HepG2 (cell line): ENCODE results near the gene PIK3R3. TPM values are rescaled to one million over a fixed set of nuclear protein-coding genes. Genes with fewer than 3 reads are reported as not detected.
A peak's percentile ranks its signal among the peaks of the same experiment; 100 is the strongest.

ENCODE experiments used
- FIP1L1 ChIP-seq: fragments of 200-400 bp; formaldehyde crosslinking; IDR thresholded peaks from 2 replicates; pipeline ENCODE4 v1.6.1; 2018; ENCODE audit warnings: low read depth, mild to moderate bottlenecking, low read length, moderate library complexity, borderline replicate concordance; ENCODE audit not compliant: insufficient read depth
- HMG20B ChIP-seq: conservative IDR thresholded peaks from 2 replicates; pipeline ENCODE4 v1.6.1; 2016; ENCODE audit warnings: missing genetic modification reagents, missing compliant biosample characterization
- KLF12 ChIP-seq: sonication (generic); formaldehyde crosslinking; IDR thresholded peaks from 2 replicates; pipeline ENCODE4 v1.4.0; 2020; ENCODE audit warnings: missing genetic modification reagents, borderline replicate concordance
- NAIF1 ChIP-seq: sonication (generic); formaldehyde crosslinking; IDR thresholded peaks from 2 replicates; pipeline ENCODE4 v1.5.0; 2020; ENCODE audit warnings: mild to moderate bottlenecking, missing genetic modification reagents, borderline replicate concordance
- PHF20 ChIP-seq: sonication (generic); formaldehyde crosslinking; IDR thresholded peaks from 2 replicates; pipeline ENCODE4 v1.5.0; 2020; ENCODE audit warnings: mild to moderate bottlenecking, missing genetic modification reagents
- RAD51 ChIP-seq: fragments of 450-650 bp; IDR thresholded peaks from 2 replicates; pipeline ENCODE4 v1.6.1; 2016; ENCODE audit warnings: borderline replicate concordance
- ZFP1 ChIP-seq: IDR thresholded peaks from 2 replicates; pipeline ENCODE4 v1.6.1; 2016
- ZNF441 ChIP-seq: sonication (generic); formaldehyde crosslinking; IDR thresholded peaks from 2 replicates; pipeline ENCODE4 v1.7.0; 2021; ENCODE audit warnings: missing genetic modification reagents, borderline replicate concordance
- ZNF746 ChIP-seq: sonication (generic); formaldehyde crosslinking; IDR thresholded peaks from 2 replicates; pipeline ENCODE4 v1.8.0; 2022; ENCODE audit warnings: mild to moderate bottlenecking, missing genetic modification reagents
- polyA plus RNA-seq, 8 experiments: library from polyadenylated mRNA; depleted of rRNA in 3 of 8; stranded (reverse) in 7 of 8; unstranded in 1 of 8; fragments of >200 nt; fragmentation: Illumina TruSeq in 4 of 8; extraction: Trizol in 4 of 8; gene quantifications; 2 replicates each; pipeline versions ENCODE4 v1.2.1 to v1.2.3, GENCODE V29; 2011 to 2016; ENCODE audit warnings: low read depth in 4 of 8, missing spikeins in 1 of 8, mixed read lengths in 1 of 8; ENCODE audit not compliant: insufficient read depth in 1 of 8
- total RNA-seq, 5 experiments: library from RNA; depleted of rRNA; stranded (reverse); fragments of >200 nt; fragmentation: Illumina TruSeq; extraction: Trizol; gene quantifications; 2 replicates each; pipeline ENCODE4 v1.2.3, GENCODE V29; 2016; ENCODE audit warnings: low read depth in 1 of 5
- TF ChIP-seq, protein P1 (sequence below): sonication (generic); formaldehyde crosslinking; IDR thresholded peaks from 2 replicates; pipeline ENCODE4 v1.4.0; 2020; ENCODE audit warnings: missing genetic modification reagents, borderline replicate concordance
- TF ChIP-seq, protein P2 (sequence below): IDR thresholded peaks from 2 replicates; pipeline ENCODE4 v1.6.1; 2016; ENCODE audit warnings: missing compliant biosample characterization, missing genetic modification reagents, borderline replicate concordance

PIK3R3 gene
- total and polyA plus RNA-seq, 2 of the 13 experiments (the other 11 are each of a cell fraction or from before 2014, with no cell fraction given), result 0.37 to 6.9 TPM

DNA sequence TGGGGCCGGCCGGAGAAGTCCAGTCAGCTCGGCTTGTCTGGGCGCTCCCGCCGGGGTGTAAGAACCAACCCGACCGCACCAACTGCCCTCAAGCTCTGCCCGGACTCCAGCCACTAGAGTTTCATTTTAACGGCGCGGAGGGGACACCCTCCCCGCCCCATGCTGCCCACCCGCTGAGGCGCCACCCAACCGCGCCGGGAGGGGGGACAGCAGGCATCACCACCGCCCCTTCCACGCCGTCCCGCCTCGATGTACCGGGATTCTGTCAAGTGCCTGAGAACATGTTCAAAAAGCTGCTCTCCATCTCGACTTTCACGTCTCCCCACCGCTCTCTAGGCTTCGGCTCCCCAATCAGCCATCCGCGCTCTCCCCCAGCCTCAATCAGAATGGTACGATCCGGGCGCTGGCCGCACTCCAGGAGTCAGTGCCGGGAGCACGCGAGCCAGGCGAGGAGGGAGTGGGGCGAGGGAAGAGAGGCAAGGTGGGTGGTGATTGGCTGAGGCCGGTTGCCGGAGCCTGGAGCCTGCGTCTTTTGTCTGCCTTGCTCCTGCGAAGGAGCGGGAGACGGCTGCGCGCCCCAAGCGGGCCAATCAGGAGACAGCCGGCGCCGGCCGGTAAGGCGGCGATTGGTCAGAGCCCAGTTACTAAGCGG, at the start of gene PIK3R3 (continued):
- TF ChIP-seq RAD51, result no peak
- TF ChIP-seq, protein P1, sequence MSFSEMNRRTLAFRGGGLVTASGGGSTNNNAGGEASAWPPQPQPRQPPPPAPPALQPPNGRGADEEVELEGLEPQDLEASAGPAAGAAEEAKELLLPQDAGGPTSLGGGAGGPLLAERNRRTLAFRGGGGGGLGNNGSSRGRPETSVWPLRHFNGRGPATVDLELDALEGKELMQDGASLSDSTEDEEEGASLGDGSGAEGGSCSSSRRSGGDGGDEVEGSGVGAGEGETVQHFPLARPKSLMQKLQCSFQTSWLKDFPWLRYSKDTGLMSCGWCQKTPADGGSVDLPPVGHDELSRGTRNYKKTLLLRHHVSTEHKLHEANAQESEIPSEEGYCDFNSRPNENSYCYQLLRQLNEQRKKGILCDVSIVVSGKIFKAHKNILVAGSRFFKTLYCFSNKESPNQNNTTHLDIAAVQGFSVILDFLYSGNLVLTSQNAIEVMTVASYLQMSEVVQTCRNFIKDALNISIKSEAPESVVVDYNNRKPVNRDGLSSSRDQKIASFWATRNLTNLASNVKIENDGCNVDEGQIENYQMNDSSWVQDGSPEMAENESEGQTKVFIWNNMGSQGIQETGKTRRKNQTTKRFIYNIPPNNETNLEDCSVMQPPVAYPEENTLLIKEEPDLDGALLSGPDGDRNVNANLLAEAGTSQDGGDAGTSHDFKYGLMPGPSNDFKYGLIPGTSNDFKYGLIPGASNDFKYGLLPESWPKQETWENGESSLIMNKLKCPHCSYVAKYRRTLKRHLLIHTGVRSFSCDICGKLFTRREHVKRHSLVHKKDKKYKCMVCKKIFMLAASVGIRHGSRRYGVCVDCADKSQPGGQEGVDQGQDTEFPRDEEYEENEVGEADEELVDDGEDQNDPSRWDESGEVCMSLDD (CRISPR knock-in tag), result peak; percentile 57
- peak; percentile 62; the same call in 1 of the 2 replicates for TF ChIP-seq PHF20 (CRISPR knock-in tag)
- TF ChIP-seq NAIF1 (CRISPR knock-in tag), result peak; percentile 88
- TF ChIP-seq ZNF746 (CRISPR knock-in tag), result peak; percentile 86
- TF ChIP-seq FIP1L1, result no peak
- TF ChIP-seq HMG20B (CRISPR knock-in tag), result peak; percentile 55; the same call in 1 of the 2 replicates
- peak; percentile 73; the same call in 1 of the 2 replicates for TF ChIP-seq KLF12
- peak; percentile 87 for TF ChIP-seq ZNF441 (CRISPR knock-in tag)
- peak; percentile 75; the same call in 1 of the 2 replicates for TF ChIP-seq ZFP1 (CRISPR knock-in tag)
- TF ChIP-seq, protein P2, sequence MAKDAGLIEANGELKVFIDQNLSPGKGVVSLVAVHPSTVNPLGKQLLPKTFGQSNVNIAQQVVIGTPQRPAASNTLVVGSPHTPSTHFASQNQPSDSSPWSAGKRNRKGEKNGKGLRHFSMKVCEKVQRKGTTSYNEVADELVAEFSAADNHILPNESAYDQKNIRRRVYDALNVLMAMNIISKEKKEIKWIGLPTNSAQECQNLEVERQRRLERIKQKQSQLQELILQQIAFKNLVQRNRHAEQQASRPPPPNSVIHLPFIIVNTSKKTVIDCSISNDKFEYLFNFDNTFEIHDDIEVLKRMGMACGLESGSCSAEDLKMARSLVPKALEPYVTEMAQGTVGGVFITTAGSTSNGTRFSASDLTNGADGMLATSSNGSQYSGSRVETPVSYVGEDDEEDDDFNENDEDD (CRISPR knock-in tag), result peak; percentile 99
- TF ChIP-seq, all 625 proteins: peak for 451
